HEK293T (cell line): ENCODE results near the gene EDN3.

Experiments
- BHLHE40 ChIP-seq: fragments of 450-650 bp; IDR thresholded peaks from 2 replicates; pipeline ENCODE4 v1.6.1; 2016; ENCODE audit warnings: mild to moderate bottlenecking, moderate library complexity, borderline replicate concordance
- CTBP1 ChIP-seq: fragments of 450-650 bp; IDR thresholded peaks from 2 replicates; pipeline ENCODE4 v1.6.1; 2016; ENCODE audit warnings: borderline replicate concordance
- ELF4 ChIP-seq: fragments of 450-650 bp; IDR thresholded peaks from 2 replicates; pipeline ENCODE4 v1.6.1; 2017; ENCODE audit warnings: antibody characterized with exemption
- FOXA1 ChIP-seq: fragments of 450-650 bp; IDR thresholded peaks from 2 replicates; pipeline ENCODE4 v1.6.1; 2016; ENCODE audit warnings: mild to moderate bottlenecking
- FOXK2 ChIP-seq: fragments of 450-650 bp; IDR thresholded peaks from 2 replicates; pipeline ENCODE4 v1.6.1; 2016; ENCODE audit warnings: mild to moderate bottlenecking
- FOXM1 ChIP-seq: fragments of 450-650 bp; IDR thresholded peaks from 2 replicates; pipeline ENCODE4 v1.6.1; 2017; ENCODE audit warnings: mild to moderate bottlenecking, borderline replicate concordance
- L3MBTL2 ChIP-seq: fragments of 450-650 bp; conservative IDR thresholded peaks from 2 replicates; pipeline ENCODE4 v1.6.1; 2016; ENCODE audit warnings: mild to moderate bottlenecking
- SP1 ChIP-seq: fragments of 450-650 bp; IDR thresholded peaks from 2 replicates; pipeline ENCODE4 v1.6.1; 2017
- SUZ12 ChIP-seq: fragments of 450-650 bp; IDR thresholded peaks from 2 replicates; pipeline ENCODE4 v1.6.1; 2016; ENCODE audit warnings: mild to moderate bottlenecking
- TARDBP ChIP-seq: fragments of 450-650 bp; IDR thresholded peaks from 2 replicates; pipeline ENCODE4 v1.6.1; 2016
- ZNF384 ChIP-seq: fragments of 450-650 bp; IDR thresholded peaks from 2 replicates; pipeline ENCODE4 v1.6.1; 2016
- TF ChIP-seq, protein P1 (sequence below): fragments of 450-650 bp; IDR thresholded peaks from 2 replicates; pipeline ENCODE4 v1.6.1; 2016

DNA sequence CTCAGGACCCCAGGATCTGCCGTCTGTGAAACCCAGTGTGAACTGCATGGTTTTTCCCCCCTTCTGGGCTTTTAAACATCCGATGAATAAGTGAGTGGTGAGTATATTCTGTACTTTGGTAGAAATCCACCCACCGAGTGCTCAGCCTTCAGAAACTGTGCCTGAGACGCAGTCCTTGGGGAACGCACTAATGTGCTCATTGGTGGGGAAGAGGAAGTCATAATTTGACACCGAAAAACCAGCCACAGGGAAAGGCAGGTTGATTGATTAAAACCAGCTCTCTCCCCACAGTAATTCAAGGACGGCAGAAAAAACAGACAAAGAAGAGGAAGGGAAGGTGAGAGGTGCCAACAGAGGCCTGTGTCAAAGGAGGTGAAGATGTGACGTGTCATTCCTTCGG, 21.7 kb downstream of the EDN3 start:
- no peak for TF ChIP-seq ELF4
- TF ChIP-seq FOXM1, result no peak
- TF ChIP-seq FOXA1, result no peak
- no peak for TF ChIP-seq L3MBTL2
- no peak for TF ChIP-seq SP1
- TF ChIP-seq SUZ12, result no peak
- TF ChIP-seq CTBP1, result no peak
- no peak for TF ChIP-seq ZNF384
- TF ChIP-seq, protein P1, sequence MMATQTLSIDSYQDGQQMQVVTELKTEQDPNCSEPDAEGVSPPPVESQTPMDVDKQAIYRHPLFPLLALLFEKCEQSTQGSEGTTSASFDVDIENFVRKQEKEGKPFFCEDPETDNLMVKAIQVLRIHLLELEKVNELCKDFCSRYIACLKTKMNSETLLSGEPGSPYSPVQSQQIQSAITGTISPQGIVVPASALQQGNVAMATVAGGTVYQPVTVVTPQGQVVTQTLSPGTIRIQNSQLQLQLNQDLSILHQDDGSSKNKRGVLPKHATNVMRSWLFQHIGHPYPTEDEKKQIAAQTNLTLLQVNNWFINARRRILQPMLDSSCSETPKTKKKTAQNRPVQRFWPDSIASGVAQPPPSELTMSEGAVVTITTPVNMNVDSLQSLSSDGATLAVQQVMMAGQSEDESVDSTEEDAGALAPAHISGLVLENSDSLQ, result no peak
- no peak for TF ChIP-seq BHLHE40
- TF ChIP-seq FOXK2, result no peak
- no peak for TF ChIP-seq TARDBP
